Measurements from ENCODE around the gene MAP4K4. TPM values are rescaled to one million over a fixed set of nuclear protein-coding genes. Genes with fewer than 3 reads are reported as not detected.

The MAP4K4 gene
- total RNA-seq, 1 donor from 2014 or later, result 48.0 TPM

DNA sequence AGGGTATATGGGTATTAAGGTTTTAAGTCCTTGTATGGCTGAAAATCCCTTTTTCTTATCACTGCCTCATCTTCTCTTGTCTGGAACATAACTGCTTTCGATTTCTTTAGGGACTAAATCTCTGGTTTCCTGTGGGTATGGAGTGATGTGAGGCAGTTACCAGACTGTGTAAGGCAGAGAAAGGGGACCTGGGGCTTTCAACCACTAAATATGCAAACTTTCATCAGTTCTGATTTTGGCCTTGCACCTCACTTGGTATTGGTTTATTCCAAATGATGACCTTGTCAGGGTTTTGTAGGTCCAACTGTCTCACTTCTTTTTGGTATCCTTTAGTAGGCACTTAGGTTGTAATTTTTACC, 9.3 kb downstream of the MAP4K4 start:
- peaks cover 3 to 62% of the 10 kb centered on the region in 2 donors for H3K4me1 ChIP-seq
- intact Hi-C loops (cut with DNase I), result no loop called here

GRCh38 chr2:101710036-101710435, 12.5 kb downstream of the MAP4K4 start:
- Histone ChIP-seq H3K4me3 (no peak overlapping the region), H3K9me3 (no peaks in the 10 kb centered on the region), H3K36me3 (no peaks in the 10 kb centered on the region), H3K27me3 (no peaks in the 10 kb centered on the region), H3K27ac (no peak overlapping the region), H3K4me1 (peaks cover 3 to 48% of the 10 kb centered on the region in 2 donors)
- no peak for DNase-seq (ENCODE audit: low spot score in 2 of 2)
- TF ChIP-seq, protein P1, sequence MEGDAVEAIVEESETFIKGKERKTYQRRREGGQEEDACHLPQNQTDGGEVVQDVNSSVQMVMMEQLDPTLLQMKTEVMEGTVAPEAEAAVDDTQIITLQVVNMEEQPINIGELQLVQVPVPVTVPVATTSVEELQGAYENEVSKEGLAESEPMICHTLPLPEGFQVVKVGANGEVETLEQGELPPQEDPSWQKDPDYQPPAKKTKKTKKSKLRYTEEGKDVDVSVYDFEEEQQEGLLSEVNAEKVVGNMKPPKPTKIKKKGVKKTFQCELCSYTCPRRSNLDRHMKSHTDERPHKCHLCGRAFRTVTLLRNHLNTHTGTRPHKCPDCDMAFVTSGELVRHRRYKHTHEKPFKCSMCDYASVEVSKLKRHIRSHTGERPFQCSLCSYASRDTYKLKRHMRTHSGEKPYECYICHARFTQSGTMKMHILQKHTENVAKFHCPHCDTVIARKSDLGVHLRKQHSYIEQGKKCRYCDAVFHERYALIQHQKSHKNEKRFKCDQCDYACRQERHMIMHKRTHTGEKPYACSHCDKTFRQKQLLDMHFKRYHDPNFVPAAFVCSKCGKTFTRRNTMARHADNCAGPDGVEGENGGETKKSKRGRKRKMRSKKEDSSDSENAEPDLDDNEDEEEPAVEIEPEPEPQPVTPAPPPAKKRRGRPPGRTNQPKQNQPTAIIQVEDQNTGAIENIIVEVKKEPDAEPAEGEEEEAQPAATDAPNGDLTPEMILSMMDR (IDR thresholded peaks at IDR 0.05), result no peak
- intact Hi-C loops (cut with DNase I), result no loop called here

More for the DNA sequence above, 9.3 kb downstream of the MAP4K4 start:
- Histone ChIP-seq H3K4me3 (no peak overlapping the region), H3K27ac (no peak overlapping the region), H3K9me3 (no peaks in the 10 kb centered on the region), H3K27me3 (no peaks in the 10 kb centered on the region), H3K36me3 (no peaks in the 10 kb centered on the region)
- no peak for DNase-seq (ENCODE audit: low spot score in 2 of 2)
- TF ChIP-seq, protein P1 (IDR thresholded peaks at IDR 0.05), result no peak

- DNase-seq (ENCODE audit: low spot score in 2 of 2), result no peak
- H3K36me3 ChIP-seq, result no peaks in the 10 kb centered on the region
- no peaks in the 10 kb centered on the region for H3K27me3 ChIP-seq
- TF ChIP-seq, protein P1 (IDR thresholded peaks at IDR 0.05), result no peak
- intact Hi-C loops (cut with DNase I), result no loop called here
- H3K4me1 ChIP-seq, result peaks cover 0 to 46% of the 10 kb centered on the region in 2 donors
- H3K27ac ChIP-seq, result no peak overlapping the region
- no peak overlapping the region for H3K4me3 ChIP-seq
- no peaks in the 10 kb centered on the region for H3K9me3 ChIP-seq
Measured at GRCh38 chr2:101710471-101711318, 13.2 kb downstream of the MAP4K4 start.

DNA sequence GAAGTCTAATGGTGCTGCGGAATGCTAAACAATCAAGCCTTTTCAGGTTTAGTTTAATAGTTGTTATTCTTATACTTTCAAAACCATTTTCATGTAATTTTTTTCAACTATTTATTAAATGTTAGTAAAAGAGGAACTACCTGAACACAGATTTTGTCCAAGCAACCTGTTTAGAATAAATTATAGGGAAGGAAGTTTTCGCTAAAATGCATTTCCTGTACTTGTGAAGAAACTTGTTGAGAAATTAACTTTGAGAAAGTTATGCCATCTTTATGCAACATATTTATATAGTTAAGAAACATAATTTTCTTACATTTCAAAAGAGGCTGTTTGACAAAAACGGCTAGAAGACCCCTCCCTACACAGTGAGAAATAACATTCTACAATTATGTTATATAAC, 16.6 kb downstream of the MAP4K4 start:
- TF ChIP-seq, protein P1 (IDR thresholded peaks at IDR 0.05), result no peak
- intact Hi-C loops (cut with DNase I), result no loop called here
- H3K36me3 ChIP-seq, result no peaks in the 10 kb centered on the region
- no peaks in the 10 kb centered on the region for H3K27me3 ChIP-seq
- no peak overlapping the region for H3K4me3 ChIP-seq
- no peak overlapping the region for H3K27ac ChIP-seq
- no peaks in the 10 kb centered on the region for H3K9me3 ChIP-seq
- peaks cover 0 to 39% of the 10 kb centered on the region in 2 donors for H3K4me1 ChIP-seq
- DNase-seq (ENCODE audit: low spot score in 2 of 2), result no peak

DNA sequence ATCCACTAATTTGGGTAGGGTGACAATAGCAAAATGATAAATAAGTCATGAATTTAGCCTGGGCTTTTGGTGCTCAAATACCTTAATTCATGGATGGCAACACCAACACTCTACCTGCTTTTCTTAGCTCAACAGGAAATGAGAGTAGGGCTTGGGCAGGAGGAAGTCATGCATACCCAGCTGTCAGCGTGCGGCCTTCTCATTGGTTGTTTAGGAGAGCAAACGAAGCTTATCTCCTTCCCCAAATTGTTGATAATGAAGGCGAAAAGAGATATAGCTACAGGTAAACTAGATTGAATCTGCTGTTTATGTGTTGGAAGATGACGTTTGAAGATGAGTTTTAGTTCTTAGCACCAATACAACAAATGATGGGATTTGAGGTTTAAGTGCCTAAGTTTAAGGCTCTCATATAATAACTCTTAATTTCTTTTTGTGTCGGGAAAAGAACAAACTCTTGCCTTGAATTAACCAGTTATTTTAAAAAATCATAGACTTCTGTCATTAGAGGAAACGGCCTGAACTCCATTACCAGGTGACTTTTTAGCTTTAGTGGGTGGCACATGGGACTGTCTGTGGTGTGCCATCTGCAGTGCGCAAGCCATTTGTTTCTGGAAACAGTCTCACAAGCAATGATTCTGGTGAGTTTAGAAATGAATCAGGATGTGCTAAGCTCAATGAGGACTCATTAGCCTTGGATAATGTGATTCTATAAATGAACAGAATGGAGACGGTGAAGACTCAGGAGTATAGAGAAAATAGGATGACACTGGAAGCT, 19.8 kb downstream of the MAP4K4 start:
- peaks cover 0 to 17% of the 10 kb centered on the region in 2 donors for H3K4me1 ChIP-seq

More for the DNA sequence above, 19.8 kb downstream of the MAP4K4 start:
- H3K36me3 ChIP-seq, result no peaks in the 10 kb centered on the region
- TF ChIP-seq, protein P1 (IDR thresholded peaks at IDR 0.05), result no peak
- DNase-seq (ENCODE audit: low spot score in 2 of 2), result no peak
- no peak overlapping the region for H3K27ac ChIP-seq
- H3K4me3 ChIP-seq, result no peak overlapping the region
- no peaks in the 10 kb centered on the region for H3K9me3 ChIP-seq
- no peaks in the 10 kb centered on the region for H3K27me3 ChIP-seq
- intact Hi-C loops (cut with DNase I), result no loop called here
